HG03469 (cell line): Measurements from ENCODE around the gene RBM4.

Source experiments
- ATAC-seq: cut with Tn5 transposase; IDR thresholded peaks from one replicate; pipeline ENCODE4 v1.9.1; 2021; ENCODE audit warnings: mild to moderate bottlenecking, moderate library complexity, moderate number of reproducible peaks; ENCODE audit not compliant: unreplicated experiment

Gene RBM4

GRCh38 chr11:66649903-66650302 is 11.4 kb downstream of the RBM4 start:
- no peak for ATAC-seq

- no peak for ATAC-seq
Observed at GRCh38 chr11:66651016-66651415, 12.5 kb downstream of the RBM4 start.

- no peak for ATAC-seq
Observed at GRCh38 chr11:66652651-66653050, 14.1 kb downstream of the RBM4 start.

GRCh38 chr11:66653123-66653522 is 14.6 kb downstream of the RBM4 start:
- ATAC-seq: no peak

- ATAC-seq: no peak
Observed at GRCh38 chr11:66659763-66660162, 21.3 kb downstream of the RBM4 start.

GRCh38 chr11:66663741-66664296 is 25.3 kb downstream of the RBM4 start:
- ATAC-seq: no peak

- no peak for ATAC-seq
Observed at GRCh38 chr11:66665369-66665768, 26.9 kb downstream of the RBM4 start.

GRCh38 chr11:66670816-66671215 is 32.3 kb downstream of the RBM4 start:
- no peak for ATAC-seq

- no peak for ATAC-seq
Observed at GRCh38 chr11:66674964-66675602, 36.6 kb downstream of the RBM4 start.

- no peak for ATAC-seq
Observed at GRCh38 chr11:66676282-66676919, 37.9 kb downstream of the RBM4 start.

GRCh38 chr11:66676931-66677598 is 38.6 kb downstream of the RBM4 start:
- peak; percentile 13 for ATAC-seq

GRCh38 chr11:66677599-66678375 is 39.3 kb downstream of the RBM4 start, which contains the start of gene RBM4B:
RBM4B (minus strand) TSS chr11:66677887; CDS start chr11:66677079, 808 bp downstream.
- peak; percentile 70 for ATAC-seq

GRCh38 chr11:66680966-66681645 is 42.6 kb downstream of the RBM4 start:
- ATAC-seq: no peak

- ATAC-seq: no peak
Observed at GRCh38 chr11:66683877-66684276, 45.4 kb downstream of the RBM4 start.

- ATAC-seq: no peak
Observed at GRCh38 chr11:66684635-66685034, 46.1 kb downstream of the RBM4 start.

GRCh38 chr11:66685276-66686099 is 47.0 kb downstream of the RBM4 start:
- ATAC-seq: no peak

GRCh38 chr11:66686100-66686785 is 47.7 kb downstream of the RBM4 start:
- ATAC-seq: no peak

- no peak for ATAC-seq
Observed at GRCh38 chr11:66686801-66687750, 48.6 kb downstream of the RBM4 start.
